PC-9 (cell line): ENCODE data around the gene MBTPS1. TPM values are rescaled to one million over a fixed set of nuclear protein-coding genes. Genes with fewer than 3 reads are reported as not detected.

Experiments
- BruUV-seq: library from RNA; stranded (reverse); fragments of 400-500 nt; replicated peaks from 2 replicates; lab custom pipeline; 2021; lab: Mats Ljungman, UMichigan
- CTCF ChIA-PET: fragments of 300-600 bp; sonication (Branson Sonifier 250); formaldehyde crosslinking; loops from one replicate; lab custom pipeline; 2022; ENCODE audit warnings: antibody characterized with exemption; lab: Charles Lee
- POLR2A ChIA-PET: fragments of 300-600 bp; sonication (Branson Sonifier 250); formaldehyde crosslinking; loops from one replicate; lab custom pipeline; 2022; ENCODE audit warnings: antibody characterized with exemption; ENCODE audit not compliant: unreplicated experiment; lab: Charles Lee
- DNase-seq, 2 experiments: peaks; one replicate each; pipeline versions ENCODE4 v3.0.0 to v3.0.0-alpha.2; 2015 to 2022; ENCODE audit warnings: mixed read lengths in 1 of 2
- H2AFZ ChIP-seq: fragments of 200-600 bp; sonication (generic); 2 replicates; pipeline ENCODE4 v1.8.1; 2017; ENCODE audit warnings: antibody characterized with exemption
- H3F3A ChIP-seq: fragments of 200-600 bp; sonication (generic); 2 replicates; pipeline ENCODE4 v1.8.1; 2017; ENCODE audit warnings: antibody characterized with exemption, mild to moderate bottlenecking, low read depth; ENCODE audit not compliant: insufficient read depth
- H3K27ac ChIP-seq: fragments of 200-600 bp; sonication (generic); 2 replicates; pipeline ENCODE4 v1.6.1; 2016; ENCODE audit warnings: mixed run types
- H3K27me3 ChIP-seq: fragments of 200-600 bp; sonication (generic); 2 replicates; pipeline ENCODE4 v1.6.1; 2016; ENCODE audit warnings: low read depth, mixed run types; ENCODE audit not compliant: insufficient read depth
- H3K36me3 ChIP-seq: fragments of 200-600 bp; sonication (generic); 2 replicates; pipeline ENCODE4 v1.6.1; 2016; ENCODE audit warnings: low read depth, mixed run types
- H3K4me1 ChIP-seq: fragments of 200-600 bp; sonication (generic); replicated peaks from 2 replicates; pipeline ENCODE4 v1.6.1; 2016; ENCODE audit warnings: mixed run types; ENCODE audit not compliant: insufficient read depth
- H3K4me2 ChIP-seq: fragments of 200-600 bp; sonication (generic); 2 replicates; pipeline ENCODE4 v1.6.1; 2017; ENCODE audit warnings: mixed run types
- H3K4me3 ChIP-seq: fragments of 200-600 bp; sonication (generic); 2 replicates; pipeline ENCODE4 v1.6.1; 2016; ENCODE audit warnings: mixed run types
- H3K79me2 ChIP-seq: fragments of 200-600 bp; sonication (generic); 2 replicates; pipeline ENCODE4 v1.6.1; 2017; ENCODE audit warnings: low read depth, mixed run types
- H3K9me2 ChIP-seq: fragments of 200-600 bp; sonication (generic); 2 replicates; pipeline ENCODE4 v1.8.1; 2017; ENCODE audit warnings: mild to moderate bottlenecking; ENCODE audit not compliant: insufficient read depth
- H3K9me3 ChIP-seq: fragments of 200-600 bp; sonication (generic); 2 replicates; pipeline ENCODE4 v1.8.1; 2016; ENCODE audit warnings: low read depth; ENCODE audit not compliant: insufficient read depth
- H4K20me1 ChIP-seq: fragments of 200-600 bp; sonication (generic); 2 replicates; pipeline ENCODE4 v1.8.1; 2017; ENCODE audit not compliant: insufficient read depth
- EZH2 ChIP-seq: fragments of 200-600 bp; sonication (generic); IDR thresholded peaks from 2 replicates; pipeline ENCODE4 v1.8.0; 2017; ENCODE audit warnings: antibody characterized with exemption, low read depth
- intact Hi-C: fragments of 100-400 bp; cut with micrococcal nuclease; formaldehyde crosslinking; loops from one replicate; pipeline ENCODE4 v1.10.0; 2022; ENCODE audit not compliant: unreplicated experiment
- total RNA-seq: library from RNA; stranded (reverse); gene quantifications from 2 replicates; pipeline ENCODE4 v1.2.3, GENCODE V29; 2021
- TF ChIP-seq, protein P1 (sequence below): fragments of 200-600 bp; sonication (generic); conservative IDR thresholded peaks from 2 replicates; pipeline ENCODE4 v1.6.1; 2017; ENCODE audit warnings: mixed run types, antibody characterized with exemption, mild to moderate bottlenecking, moderate library complexity

The MBTPS1 gene
- total RNA-seq, 1 experiment from 2014 or later = 96.0 TPM

DNA sequence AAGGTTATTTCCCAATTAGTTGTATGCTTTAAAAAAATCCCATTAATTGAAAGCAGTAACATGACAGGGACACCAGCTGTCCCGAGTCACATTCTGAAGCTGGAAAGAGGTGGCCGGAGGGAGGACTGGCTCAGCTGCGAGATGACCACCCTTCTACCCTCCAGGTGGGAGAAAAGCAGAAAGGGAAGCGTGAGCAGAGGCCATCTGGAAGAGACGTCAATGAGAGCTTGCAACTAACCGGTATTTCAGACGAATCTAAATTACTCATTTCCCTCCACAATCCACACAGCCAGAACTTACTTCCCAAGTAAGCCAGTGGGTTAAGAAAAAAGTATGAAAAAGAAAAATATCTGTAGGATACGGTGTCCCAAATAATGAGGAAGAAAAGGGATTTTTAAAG, 45.6 kb downstream of the MBTPS1 start:
- Histone ChIP-seq H2AFZ (no peak overlapping the region), H3F3A (peaks cover 13% of the 10 kb centered on the region; the same call in 1 of the 2 replicates), H3K36me3 (peaks cover 14% of the 10 kb centered on the region), H3K4me1 (no peaks in the 10 kb centered on the region), H3K9me3 (no peaks in the 10 kb centered on the region), H3K4me2 (no peak overlapping the region), H3K4me3 (no peak overlapping the region), H4K20me1 (no peaks in the 10 kb centered on the region), H3K9me2 (no peaks in the 10 kb centered on the region), H3K79me2 (no peaks in the 10 kb centered on the region), H3K27ac (no peak overlapping the region), H3K27me3 (no peaks in the 10 kb centered on the region)
- TF ChIP-seq, protein P1, sequence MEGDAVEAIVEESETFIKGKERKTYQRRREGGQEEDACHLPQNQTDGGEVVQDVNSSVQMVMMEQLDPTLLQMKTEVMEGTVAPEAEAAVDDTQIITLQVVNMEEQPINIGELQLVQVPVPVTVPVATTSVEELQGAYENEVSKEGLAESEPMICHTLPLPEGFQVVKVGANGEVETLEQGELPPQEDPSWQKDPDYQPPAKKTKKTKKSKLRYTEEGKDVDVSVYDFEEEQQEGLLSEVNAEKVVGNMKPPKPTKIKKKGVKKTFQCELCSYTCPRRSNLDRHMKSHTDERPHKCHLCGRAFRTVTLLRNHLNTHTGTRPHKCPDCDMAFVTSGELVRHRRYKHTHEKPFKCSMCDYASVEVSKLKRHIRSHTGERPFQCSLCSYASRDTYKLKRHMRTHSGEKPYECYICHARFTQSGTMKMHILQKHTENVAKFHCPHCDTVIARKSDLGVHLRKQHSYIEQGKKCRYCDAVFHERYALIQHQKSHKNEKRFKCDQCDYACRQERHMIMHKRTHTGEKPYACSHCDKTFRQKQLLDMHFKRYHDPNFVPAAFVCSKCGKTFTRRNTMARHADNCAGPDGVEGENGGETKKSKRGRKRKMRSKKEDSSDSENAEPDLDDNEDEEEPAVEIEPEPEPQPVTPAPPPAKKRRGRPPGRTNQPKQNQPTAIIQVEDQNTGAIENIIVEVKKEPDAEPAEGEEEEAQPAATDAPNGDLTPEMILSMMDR = no peak
- TF ChIP-seq EZH2 = no peak
- ChIA-PET CTCF (interaction anchor here (0.6 kb wide), 1 partner anchor 180 kb away, joined by 3 read pairs; no protein-coding TSS in a partner anchor), POLR2A (no interaction called here)
- intact Hi-C loops = no loop called here
- no TSS peak for BruUV-seq
- DNase-seq = no peak

DNA sequence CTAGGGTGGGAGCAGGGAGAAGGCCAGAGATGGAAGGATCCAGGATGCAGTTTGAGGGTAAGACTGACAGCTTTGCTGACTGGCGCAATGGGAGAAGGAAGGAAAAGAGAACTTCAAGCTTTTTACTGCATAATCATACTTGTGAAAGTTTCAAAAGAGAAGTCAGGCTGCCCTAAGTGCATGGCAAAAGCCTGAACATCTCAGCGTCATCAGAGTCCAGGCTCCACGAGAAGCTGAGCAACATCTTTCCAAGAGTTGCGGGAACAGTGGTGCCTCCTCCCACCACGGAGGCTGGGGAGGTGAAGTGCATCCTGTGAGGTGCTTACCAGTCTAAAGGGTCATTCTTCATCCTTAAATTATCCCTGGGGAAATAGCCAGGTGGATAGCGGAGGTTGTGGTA, 47.2 kb downstream of the MBTPS1 start:
- Histone ChIP-seq H3K9me3 (no peaks in the 10 kb centered on the region), H3K79me2 (no peaks in the 10 kb centered on the region), H3K4me3 (no peak overlapping the region), H3K9me2 (no peaks in the 10 kb centered on the region), H4K20me1 (no peaks in the 10 kb centered on the region), H3F3A (peaks cover 17% of the 10 kb centered on the region; the same call in 1 of the 2 replicates), H3K36me3 (peaks cover 12% of the 10 kb centered on the region), H3K27me3 (no peaks in the 10 kb centered on the region), H3K4me2 (no peak overlapping the region), H3K27ac (no peak overlapping the region), H3K4me1 (no peaks in the 10 kb centered on the region), H2AFZ (no peak overlapping the region)
- BruUV-seq = no TSS peak
- POLR2A ChIA-PET = no interaction called here
- TF ChIP-seq EZH2 = no peak
- TF ChIP-seq, protein P1 = no peak
- CTCF ChIA-PET = no interaction called here
- no peak for DNase-seq
- intact Hi-C loops = no loop called here

DNA sequence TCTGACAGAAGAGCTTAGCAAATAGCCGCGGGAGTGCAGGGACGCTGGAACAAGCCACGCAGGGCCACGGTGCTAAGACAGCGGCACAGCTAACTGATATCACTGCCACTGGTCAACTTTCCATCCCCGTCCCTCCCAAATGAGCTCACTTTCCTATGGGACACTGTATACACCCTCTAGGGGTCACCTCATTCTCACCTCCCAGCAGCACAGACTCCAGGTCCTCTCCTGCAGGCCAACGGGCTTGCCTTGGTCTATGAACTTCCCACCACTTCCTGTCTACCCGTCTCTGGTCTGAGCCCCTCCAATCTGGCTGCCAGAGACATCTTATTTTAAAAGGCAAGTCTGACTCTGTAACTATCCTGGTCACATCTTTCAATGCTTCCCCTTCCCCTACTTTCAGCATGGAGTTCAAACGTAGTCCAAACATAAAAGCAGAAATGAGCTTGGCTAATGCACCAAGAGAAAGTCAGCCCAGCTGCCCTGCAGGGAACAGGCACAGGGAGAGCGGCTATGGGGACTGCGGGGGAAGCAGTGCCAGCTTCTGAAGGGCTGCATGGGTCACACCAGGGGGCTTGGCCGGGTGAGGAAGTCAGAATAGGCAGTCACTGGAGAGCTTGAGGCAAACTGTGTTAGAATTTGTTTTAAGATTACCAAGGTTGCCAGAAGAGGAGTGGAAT, 47.8 kb downstream of the MBTPS1 start:
- ChIA-PET POLR2A (no interaction called here), CTCF (no interaction called here)
- Histone ChIP-seq H3K27me3 (no peaks in the 10 kb centered on the region), H3K4me3 (no peak overlapping the region), H3K4me1 (no peaks in the 10 kb centered on the region), H3K9me2 (no peaks in the 10 kb centered on the region), H4K20me1 (no peaks in the 10 kb centered on the region), H3F3A (peaks cover 19% of the 10 kb centered on the region; the same call in 1 of the 2 replicates), H3K4me2 (no peak overlapping the region), H3K27ac (no peak overlapping the region), H2AFZ (no peak overlapping the region), H3K36me3 (peaks cover 7% of the 10 kb centered on the region), H3K79me2 (no peaks in the 10 kb centered on the region), H3K9me3 (no peaks in the 10 kb centered on the region)
- no TSS peak for BruUV-seq
- intact Hi-C loops = no loop called here
- no peak for DNase-seq
- TF ChIP-seq, protein P1 = no peak
- no peak for TF ChIP-seq EZH2
